Stimulated activated CD8-positive, alpha-beta memory T cell treated with anti-CD3 and anti-CD28 coated beads, Interleukin-12 subunit alpha, Interleukin-12 subunit beta, amount 100 ng/mL, for 4 hours (primary cell): ENCODE results near the gene BORA.
A peak's percentile ranks its signal among the peaks of the same experiment; 100 is the strongest.
"Not testable (repeated sequence)": the region's sequence is repeated elsewhere in the genome, so short reads cannot be mapped to it uniquely, and the experiment has no call there.

Experiments used
- DNase-seq: peaks from one replicate; pipeline ENCODE4 v3.0.0-alpha.2; 2020; ENCODE audit warnings: low read depth

BORA gene

GRCh38 chr13:72727417-72728289 is at the start of gene BORA, which contains the start of gene MZT1:
BORA (plus strand) TSS chr13:72727923; CDS start chr13:72728941, 1,018 bp downstream.
MZT1 (minus strand) TSS chr13:72727629; CDS start chr13:72727602, 27 bp downstream.
- peak; percentile 94 for DNase-seq

GRCh38 chr13:72678312-72678711 is 49.4 kb upstream of the BORA start:
- DNase-seq, result no peak

- no peak for DNase-seq
Measured at GRCh38 chr13:72680353-72680752, 47.4 kb upstream of the BORA start.

DNA sequence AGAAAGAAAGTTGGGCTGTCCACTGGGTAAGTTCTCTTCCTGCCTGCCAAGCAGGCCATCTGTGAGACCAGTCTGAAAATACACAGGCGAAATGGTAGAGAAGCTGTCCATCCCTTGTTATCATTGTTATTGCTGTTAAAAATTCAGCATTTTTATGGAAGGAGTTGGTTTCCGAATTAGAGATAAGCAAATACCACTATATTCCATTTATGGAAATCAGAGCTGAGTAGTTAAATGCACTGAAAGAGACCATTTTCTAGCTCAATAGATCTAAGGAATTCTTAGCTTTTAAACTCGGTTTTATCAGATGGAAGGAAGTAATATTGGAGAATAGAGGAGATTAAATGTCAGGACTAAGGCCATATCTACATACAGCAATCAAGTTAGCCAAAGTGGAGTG is 41.0 kb upstream of the BORA start:
- DNase-seq, result no peak

DNA sequence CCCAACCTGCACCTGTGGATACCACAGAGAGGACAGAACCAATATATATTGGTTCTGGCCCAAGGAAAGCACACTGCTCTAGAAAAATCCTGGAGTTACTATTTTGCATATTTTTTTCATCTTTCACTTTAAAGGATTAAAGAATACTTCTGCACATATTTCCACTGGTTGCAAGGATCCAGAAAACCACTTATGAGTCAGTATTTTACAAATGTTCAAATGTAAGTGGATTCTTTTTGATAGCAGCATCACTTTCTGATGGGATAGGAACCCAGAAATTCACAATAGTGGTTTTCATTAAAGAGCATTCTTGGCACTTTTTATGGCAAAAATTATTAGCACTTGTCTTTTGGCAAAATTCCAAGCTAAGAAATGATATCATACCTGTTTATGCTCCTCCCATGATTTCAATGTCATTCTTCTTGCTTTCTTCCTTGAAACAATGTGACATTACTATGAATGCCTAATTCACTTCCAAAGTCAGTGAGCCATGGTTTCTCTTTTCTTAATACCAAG is 38.5 kb upstream of the BORA start:
- DNase-seq, result no peak

DNA sequence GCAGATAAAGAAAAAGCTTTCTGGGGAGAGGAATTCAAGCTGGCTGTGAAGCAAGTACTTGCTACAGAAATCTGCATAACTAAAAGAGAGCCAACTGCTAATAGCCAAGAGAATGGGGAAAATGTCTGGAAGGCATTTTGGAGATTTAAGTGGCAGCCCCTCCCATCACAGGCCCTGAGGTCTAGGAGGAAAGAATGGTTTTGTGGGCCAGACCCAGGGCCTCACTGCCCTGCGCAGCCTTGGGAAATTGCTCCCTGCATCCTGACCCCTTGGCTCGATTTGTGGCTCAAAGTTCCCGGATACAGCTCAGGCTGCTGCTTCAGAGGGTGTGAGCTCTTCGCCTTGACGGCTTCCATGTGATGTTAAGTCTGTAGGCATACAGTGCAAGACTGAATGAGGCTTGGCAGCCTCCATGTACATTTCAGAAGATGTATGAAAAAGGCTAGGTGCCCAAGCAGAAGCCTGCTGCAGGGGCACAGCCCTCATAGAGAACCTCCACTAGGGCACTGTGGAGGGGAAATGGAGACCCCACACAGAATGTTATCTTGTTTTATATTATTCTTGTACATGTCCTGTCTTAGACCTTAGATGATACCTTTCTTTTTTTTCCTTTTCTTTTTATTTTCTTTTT is 34.7 kb upstream of the BORA start:
- no peak for DNase-seq

DNA sequence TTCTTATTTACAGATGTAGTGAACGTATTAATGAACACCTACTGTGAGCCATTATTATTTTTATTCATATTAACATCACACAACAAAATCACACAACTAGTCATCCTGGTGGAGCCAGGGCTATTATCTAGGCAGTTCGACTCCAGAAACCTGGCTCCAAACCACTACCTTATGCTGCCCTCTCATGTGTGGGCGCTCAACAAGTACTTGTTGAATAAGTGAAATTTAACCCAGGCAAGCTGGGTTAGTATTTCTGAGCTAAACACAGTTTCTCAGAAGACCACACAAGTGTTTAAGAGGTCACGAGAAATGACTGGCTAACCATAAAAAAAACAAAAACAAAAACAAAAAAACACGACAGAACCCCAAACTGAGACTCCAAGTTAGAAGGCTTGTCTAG is 33.9 kb upstream of the BORA start:
- no peak for DNase-seq

DNA sequence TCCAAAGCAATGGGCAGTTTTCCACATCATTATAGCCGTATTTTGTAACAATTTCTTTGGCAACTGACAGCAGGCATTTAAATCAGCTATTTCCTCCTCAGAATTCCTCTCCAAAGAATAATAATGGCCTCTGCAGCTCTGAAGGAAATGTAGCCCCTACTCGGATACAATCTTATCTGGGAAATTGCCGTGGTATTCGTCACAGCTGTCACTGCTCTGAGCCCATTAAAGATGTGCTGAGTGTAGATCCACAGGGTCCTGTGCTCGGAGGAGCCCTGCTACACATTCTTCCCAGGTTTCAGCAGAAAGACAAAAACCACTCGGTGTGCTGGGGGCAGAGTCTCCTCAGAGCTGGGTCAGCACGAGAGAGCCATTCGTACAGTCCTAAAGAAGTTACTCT is 33.4 kb upstream of the BORA start:
- no peak for DNase-seq

- no peak for DNase-seq
Measured at GRCh38 chr13:72696579-72696978, 31.1 kb upstream of the BORA start.

DNA sequence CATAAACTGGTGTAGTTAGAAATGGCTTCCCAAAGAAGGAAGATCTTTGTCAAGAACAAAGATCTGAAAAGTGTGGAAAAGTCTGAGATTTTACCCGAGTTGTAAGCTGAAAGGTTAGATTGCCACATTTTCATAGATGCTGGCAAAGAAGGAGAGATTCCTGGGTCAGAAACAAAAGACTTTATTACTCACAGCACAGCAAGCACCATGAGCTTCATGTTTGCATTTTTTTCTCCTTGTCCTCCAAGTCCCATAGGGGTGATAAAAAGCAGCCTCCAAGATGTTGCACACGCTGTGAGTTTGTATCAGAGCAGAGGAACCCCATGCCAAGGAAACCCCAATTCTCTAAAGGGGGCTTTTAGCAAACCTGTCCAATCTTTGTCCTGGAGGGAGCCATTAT is 29.6 kb upstream of the BORA start:
- DNase-seq, result no peak

GRCh38 chr13:72700509-72700908 is 27.2 kb upstream of the BORA start:
- no peak for DNase-seq

DNA sequence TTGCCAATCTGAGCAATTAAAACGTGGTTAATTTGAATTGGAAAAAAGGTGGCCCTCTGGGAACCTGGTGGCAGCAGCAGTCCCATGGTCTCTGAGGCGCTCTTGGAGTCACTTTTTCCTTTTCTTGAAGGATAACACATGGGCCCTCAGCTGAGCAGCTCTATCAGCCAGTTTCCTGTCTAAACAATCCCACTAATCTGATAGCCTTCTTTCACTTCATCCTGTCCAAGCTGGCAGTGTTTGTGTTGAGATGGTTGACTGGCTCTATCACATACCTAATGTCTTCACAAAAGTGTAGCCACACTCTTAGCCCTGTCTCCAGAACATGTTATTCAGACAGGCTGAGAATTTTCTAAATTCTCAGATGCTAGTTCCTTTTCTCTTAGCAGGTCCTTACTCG is 10.9 kb upstream of the BORA start:
- DNase-seq, result no peak

GRCh38 chr13:72726185-72726584 is 1.5 kb upstream of the BORA start:
- DNase-seq, result not testable (repeated sequence)

DNA sequence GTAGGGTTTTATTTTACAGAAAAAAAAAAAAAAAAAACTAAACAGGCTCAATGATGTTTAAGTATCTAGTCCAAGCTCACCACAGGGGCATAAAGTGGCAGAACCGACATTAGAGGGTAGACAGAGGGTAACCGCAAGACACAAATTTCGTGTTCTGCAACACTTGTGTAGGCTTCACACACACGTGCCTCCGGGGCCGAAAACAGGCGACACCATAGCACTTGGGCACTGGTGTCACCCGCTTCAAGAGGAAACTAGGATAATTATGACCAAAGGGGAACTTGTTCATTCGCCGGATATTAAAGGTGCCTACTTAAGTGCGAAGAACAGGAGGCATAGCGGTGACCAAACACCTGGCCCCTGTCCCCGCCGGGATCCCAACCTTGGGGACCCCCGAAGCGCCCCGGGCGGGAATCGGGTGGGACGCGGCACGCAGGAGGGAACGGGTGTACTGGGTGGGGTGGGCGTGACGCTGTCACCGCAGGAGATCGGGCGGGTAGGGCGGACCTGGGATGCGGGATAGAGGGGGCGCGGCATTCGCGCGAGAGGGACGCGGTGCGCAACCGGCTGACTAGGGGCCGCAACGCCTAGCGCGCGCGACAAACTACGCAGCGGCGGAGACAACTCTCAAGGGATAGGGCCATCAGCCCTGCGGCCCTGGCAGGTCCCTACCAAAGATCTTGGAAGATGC is 852 bp upstream of the BORA start:
- no peak for DNase-seq

- DNase-seq, result no peak
Measured at GRCh38 chr13:72728290-72728605, 525 bp downstream of the BORA start.

- DNase-seq, result no peak
Measured at GRCh38 chr13:72737033-72737432, 9.3 kb downstream of the BORA start.

- DNase-seq, result no peak
Measured at GRCh38 chr13:72740015-72740414, 12.3 kb downstream of the BORA start.

DNA sequence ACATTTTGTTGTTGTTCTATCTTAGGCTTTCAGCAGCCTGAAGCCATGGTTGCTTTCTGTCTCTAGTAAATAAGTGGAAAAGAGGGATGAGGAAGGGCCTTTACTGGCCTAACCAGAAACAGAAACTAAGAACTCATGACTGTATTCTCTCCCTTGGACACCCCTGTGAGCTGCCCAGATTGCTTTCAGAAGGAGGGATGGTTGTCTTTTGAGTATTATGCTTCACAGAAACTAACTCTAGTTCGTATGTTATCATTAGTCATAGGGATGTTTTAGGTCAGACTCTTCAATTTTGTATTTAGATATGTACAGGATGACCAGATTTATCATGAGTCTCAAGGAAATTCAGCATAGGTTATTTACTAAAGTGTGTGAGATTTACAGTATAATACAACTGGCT is 17.5 kb downstream of the BORA start:
- DNase-seq, result no peak

GRCh38 chr13:72751220-72751619 is 23.5 kb downstream of the BORA start:
- no peak for DNase-seq

DNA sequence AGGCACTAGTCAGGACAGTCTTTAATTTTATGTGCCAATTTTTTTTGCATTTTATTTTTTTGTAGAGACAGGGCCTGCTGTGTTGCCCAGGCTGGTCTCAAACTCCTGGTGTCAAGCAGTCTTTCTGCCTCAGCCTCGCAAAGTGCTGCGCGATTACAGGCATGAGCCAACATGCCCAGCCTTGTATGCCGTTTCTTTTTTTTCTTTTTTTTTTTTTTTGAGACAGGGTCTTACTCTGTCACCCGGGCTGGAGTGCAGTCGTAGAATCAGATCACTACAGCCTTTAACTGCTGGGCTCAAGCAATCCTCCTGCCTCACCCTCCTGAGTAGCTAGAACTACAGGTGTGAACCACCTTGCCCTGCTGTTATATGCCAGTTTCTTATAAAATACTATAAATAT is 26.4 kb downstream of the BORA start:
- DNase-seq, result no peak

DNA sequence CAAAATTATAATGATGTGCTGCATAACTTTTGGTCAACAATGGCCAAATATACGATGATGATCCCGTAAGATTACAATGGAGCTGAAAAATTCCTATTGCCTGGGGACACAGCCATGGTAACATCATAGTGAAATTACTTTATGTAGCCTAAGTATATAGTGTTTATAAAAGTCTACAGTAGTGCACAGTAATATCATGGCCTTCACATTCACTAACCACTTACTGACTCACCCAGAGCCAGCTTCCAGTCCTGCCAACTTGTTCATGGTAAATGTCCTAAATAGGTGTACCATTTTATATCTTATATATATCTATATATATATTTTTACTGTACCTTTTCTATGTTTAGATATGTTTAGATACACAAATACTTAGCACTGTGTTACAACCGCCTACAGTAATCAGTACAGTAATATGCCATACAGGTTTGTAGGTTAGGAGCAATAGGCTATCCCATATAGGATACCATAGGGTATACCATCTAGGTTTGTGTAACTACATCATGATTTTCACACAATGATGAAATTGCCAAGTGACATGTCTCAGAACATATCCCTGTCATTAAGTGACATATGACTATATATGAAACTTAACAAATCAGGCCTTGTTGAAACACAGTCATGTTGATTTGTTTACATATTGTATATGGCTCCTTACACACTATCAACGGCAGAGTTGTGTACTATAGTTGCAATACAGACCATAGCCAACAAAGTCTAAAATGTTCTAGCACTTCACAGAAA is 30.2 kb downstream of the BORA start:
- no peak for DNase-seq

DNA sequence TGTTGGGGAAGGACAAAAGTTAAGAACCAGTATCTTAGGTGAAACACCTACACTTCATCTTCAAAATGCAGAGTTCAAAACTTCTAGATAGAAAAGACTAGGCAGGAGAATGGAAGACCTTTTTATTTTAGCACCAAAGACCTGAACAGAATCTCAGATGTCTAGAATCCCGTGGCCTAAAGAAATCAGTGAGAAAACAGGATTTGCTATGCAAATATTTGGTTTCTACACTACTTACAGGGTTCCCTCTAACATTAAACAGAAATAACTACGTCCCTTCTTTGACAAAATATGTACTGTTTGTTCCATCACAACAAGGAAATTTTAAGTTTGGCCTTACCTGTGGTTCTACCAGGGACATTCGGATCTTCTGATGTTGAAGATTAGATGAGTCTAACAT is 32.5 kb downstream of the BORA start:
- no peak for DNase-seq
